Natural killer cell (primary cell): Measurements from ENCODE around the gene C2orf81. TPM values are rescaled to one million over a fixed set of nuclear protein-coding genes. Genes with fewer than 3 reads are reported as not detected.

Source experiments
- ATAC-seq, 3 donors: fragments of 150-1000 bp in 2 of 3; fragments of 200-7000 bp in 1 of 3; cut with Tn5 transposase; 1 replicate in 1 of 3; 2 replicates in 2 of 3; pipeline ENCODE4 v1.10.0; 2021; ENCODE audit warnings: mild to moderate bottlenecking in 2 of 3, moderate library complexity in 2 of 3
- DNase-seq, 2 donors: peaks; one replicate each; pipeline versions ENCODE4 v3.0.0 to v3.0.0-alpha.2; 2013 to 2021; ENCODE audit warnings: mixed read lengths in 1 of 2
- H3K27ac ChIP-seq: one replicate; pipeline ENCODE4 v1.5.1; 2013; ENCODE audit warnings: mild to moderate bottlenecking, low read length
- H3K27me3 ChIP-seq: one replicate; pipeline ENCODE4 v1.6.1; 2013; ENCODE audit warnings: low read length; ENCODE audit not compliant: control insufficient read depth, insufficient read depth
- H3K36me3 ChIP-seq: one replicate; pipeline ENCODE4 v1.6.1; 2013; ENCODE audit warnings: low read length; ENCODE audit not compliant: control insufficient read depth, insufficient read depth
- H3K4me1 ChIP-seq: one replicate; pipeline ENCODE4 v1.6.1; 2013; ENCODE audit warnings: low read length; ENCODE audit not compliant: control insufficient read depth, insufficient read depth
- H3K4me3 ChIP-seq: one replicate; pipeline ENCODE4 v1.5.1; 2013; ENCODE audit warnings: low read length
- H3K9me3 ChIP-seq: one replicate; pipeline ENCODE4 v1.6.1; 2013; ENCODE audit warnings: low read length; ENCODE audit not compliant: control insufficient read depth, insufficient read depth
- H3K27ac Mint-ChIP-seq, 2 donors: one replicate each; pipeline ENCODE4 v1.8.0; 2022; ENCODE audit warnings: mild to moderate bottlenecking in 2 of 2, mixed read lengths in 2 of 2, moderate library complexity in 1 of 2
- H3K27me3 Mint-ChIP-seq, 2 donors: one replicate each; pipeline ENCODE4 v1.8.0; 2022; ENCODE audit warnings: low read depth in 2 of 2, mixed read lengths in 2 of 2
- H3K36me3 Mint-ChIP-seq: one replicate; pipeline ENCODE4 v1.8.0; 2022; ENCODE audit warnings: mixed read lengths
- H3K4me1 Mint-ChIP-seq, 2 donors: one replicate each; pipeline ENCODE4 v1.8.0; 2022; ENCODE audit warnings: mixed read lengths in 2 of 2
- H3K4me3 Mint-ChIP-seq: one replicate; pipeline ENCODE4 v1.8.0; 2022; ENCODE audit warnings: mild to moderate bottlenecking, moderate library complexity, mixed read lengths
- H3K9me3 Mint-ChIP-seq, 2 donors: one replicate each; pipeline ENCODE4 v1.8.0; 2022; ENCODE audit warnings: mixed read lengths in 2 of 2
- whole genome bisulfite sequencing: methylation state at CpG from one replicate; pipeline ENCODE4 v1.1.7; 2013; ENCODE audit warnings: missing lambda C conversion rate; ENCODE audit not compliant: insufficient coverage; 5-methylcytosine and 5-hydroxymethylcytosine counted together
- intact Hi-C: fragments of 100-400 bp; cut with micrococcal nuclease; formaldehyde crosslinking; loops from one replicate; pipeline ENCODE4 v1.14.2; 2022
- total RNA-seq, 4 donors: library from RNA; stranded (reverse); fragments of 120-200 nt in 1 of 4; gene quantifications; one replicate each; pipeline versions ENCODE4 v1.2.3 to v1.2.4, GENCODE V29; 2013 to 2022
- TF ChIP-seq, protein P1 (sequence below): fragments of 200-600 bp; IDR thresholded peaks from one replicate; pipeline ENCODE4 v1.8.0; 2022; ENCODE audit warnings: antibody characterized with exemption

Gene C2orf81
- total RNA-seq, 3 donors from 2014 or later (not counting 1 experiment from before 2014, with no cell fraction given): 1.7 to 3.2 (median 1.7) TPM

DNA sequence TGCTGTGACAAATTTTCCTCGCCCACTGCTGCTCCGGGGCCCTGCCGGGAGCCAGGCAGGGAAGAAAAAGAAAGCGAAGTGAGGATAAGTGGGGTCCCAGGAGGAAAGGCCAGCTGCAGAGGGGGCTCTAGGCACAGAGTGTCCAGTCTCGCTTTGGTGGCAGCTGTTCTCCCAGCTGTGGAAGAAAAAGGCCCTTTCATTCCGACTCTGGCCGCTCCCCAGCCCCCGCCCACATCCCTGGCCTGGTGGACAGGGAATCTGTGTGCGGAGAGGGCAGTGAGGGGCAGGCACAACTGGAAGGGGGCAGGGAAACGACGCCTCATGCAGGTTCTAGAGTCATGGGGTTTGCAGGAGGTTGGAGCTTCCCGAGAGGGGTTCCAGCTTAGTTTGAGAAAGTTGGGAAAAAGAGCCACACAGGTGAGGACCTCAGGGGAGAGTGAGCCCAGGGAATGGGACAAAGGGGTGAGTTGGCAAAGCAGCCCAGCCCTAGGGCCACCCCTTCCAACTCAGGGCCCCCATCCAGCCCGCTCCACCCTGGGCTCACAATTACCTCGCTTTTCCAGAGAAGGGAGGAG is 18.5 kb upstream of the C2orf81 start:
- peaks cover 0 to 14% of the 10 kb centered on the region in 2 donors for H3K27me3 Mint-ChIP-seq
- H3K27ac ChIP-seq: no peak overlapping the region
- H3K9me3 ChIP-seq: no peaks in the 10 kb centered on the region
- peaks cover 19% of the 10 kb centered on the region for H3K27me3 ChIP-seq
- TF ChIP-seq, protein P1, sequence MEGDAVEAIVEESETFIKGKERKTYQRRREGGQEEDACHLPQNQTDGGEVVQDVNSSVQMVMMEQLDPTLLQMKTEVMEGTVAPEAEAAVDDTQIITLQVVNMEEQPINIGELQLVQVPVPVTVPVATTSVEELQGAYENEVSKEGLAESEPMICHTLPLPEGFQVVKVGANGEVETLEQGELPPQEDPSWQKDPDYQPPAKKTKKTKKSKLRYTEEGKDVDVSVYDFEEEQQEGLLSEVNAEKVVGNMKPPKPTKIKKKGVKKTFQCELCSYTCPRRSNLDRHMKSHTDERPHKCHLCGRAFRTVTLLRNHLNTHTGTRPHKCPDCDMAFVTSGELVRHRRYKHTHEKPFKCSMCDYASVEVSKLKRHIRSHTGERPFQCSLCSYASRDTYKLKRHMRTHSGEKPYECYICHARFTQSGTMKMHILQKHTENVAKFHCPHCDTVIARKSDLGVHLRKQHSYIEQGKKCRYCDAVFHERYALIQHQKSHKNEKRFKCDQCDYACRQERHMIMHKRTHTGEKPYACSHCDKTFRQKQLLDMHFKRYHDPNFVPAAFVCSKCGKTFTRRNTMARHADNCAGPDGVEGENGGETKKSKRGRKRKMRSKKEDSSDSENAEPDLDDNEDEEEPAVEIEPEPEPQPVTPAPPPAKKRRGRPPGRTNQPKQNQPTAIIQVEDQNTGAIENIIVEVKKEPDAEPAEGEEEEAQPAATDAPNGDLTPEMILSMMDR: no peak
- H3K27ac Mint-ChIP-seq: peak overlapping the region; percentile 27 to 28
- 51% methylated on average over 14 of the region's 14 CpGs for WGBS
- H3K36me3 Mint-ChIP-seq: no peaks in the 10 kb centered on the region
- ATAC-seq (no peak), DNase-seq (no peak)
- no peaks in the 10 kb centered on the region for H3K9me3 Mint-ChIP-seq
- peak overlapping the region; percentile 40 for H3K4me3 ChIP-seq
- H3K4me1 ChIP-seq: peaks cover 33% of the 10 kb centered on the region
- no peaks in the 10 kb centered on the region for H3K36me3 ChIP-seq
- peaks cover 27 to 38% of the 10 kb centered on the region in 2 donors for H3K4me1 Mint-ChIP-seq
- H3K4me3 Mint-ChIP-seq: peak overlapping the region; percentile 88
- intact Hi-C loops: no loop called here

DNA sequence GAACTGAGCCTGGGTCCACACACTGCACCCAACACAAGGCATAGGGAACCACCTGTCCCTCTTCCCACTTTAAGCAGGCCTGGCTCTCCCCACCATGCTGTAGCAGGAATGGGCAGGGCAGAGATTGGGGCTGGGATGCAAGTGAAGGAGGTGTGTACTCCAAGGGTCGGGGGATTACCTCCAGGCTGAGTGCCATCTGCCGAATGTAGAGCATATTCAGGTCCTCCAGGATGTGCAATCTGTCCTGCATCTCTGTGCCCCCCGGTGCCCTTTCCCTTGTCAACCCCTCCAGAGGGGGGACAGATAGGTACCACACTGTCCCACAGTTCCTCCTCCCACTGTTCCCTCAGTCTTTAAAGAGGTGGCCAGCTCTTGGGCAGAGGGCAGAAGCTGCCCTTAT is 18.0 kb upstream of the C2orf81 start:
- H3K9me3 Mint-ChIP-seq: no peaks in the 10 kb centered on the region
- 41% methylated on average over 3 of the region's 3 CpGs for WGBS
- DNase-seq: no peak
- no peaks in the 10 kb centered on the region for H3K36me3 ChIP-seq
- no peak for ATAC-seq
- H3K36me3 Mint-ChIP-seq: no peaks in the 10 kb centered on the region
- H3K27me3 ChIP-seq: peaks cover 19% of the 10 kb centered on the region
- no peak overlapping the region for H3K4me3 ChIP-seq
- H3K4me1 Mint-ChIP-seq: peaks cover 27 to 38% of the 10 kb centered on the region in 2 donors
- H3K27ac ChIP-seq: no peak overlapping the region
- peak overlapping the region; percentile 88 for H3K4me3 Mint-ChIP-seq
- H3K27ac Mint-ChIP-seq: peak overlapping the region; percentile 27 to 28
- H3K9me3 ChIP-seq: no peaks in the 10 kb centered on the region
- H3K4me1 ChIP-seq: peaks cover 33% of the 10 kb centered on the region
- TF ChIP-seq, protein P1: no peak
- intact Hi-C loops: no loop called here
- H3K27me3 Mint-ChIP-seq: peaks cover 0 to 11% of the 10 kb centered on the region in 2 donors

DNA sequence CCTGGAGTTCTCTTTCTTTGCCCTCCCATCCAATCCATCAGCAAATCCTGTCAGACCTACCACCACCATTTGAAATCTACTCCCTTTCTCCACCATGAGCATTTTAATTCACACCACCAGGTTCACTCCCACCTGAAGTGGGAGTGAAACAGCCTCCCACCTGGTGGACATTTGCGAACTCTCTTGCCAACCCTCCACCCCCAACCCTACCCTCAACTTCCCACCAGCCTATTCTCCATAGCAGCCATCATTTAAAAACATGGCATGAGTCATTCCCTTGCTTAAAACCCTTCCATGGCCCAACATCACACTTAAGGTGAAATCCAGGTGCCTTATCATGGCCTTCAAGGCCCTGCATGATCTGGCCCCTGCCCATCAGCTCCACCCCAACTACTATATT is 16.8 kb upstream of the C2orf81 start:
- H3K9me3 ChIP-seq: no peaks in the 10 kb centered on the region
- intact Hi-C loops: no loop called here
- H3K4me1 ChIP-seq: peaks cover 33% of the 10 kb centered on the region
- no peaks in the 10 kb centered on the region for H3K9me3 Mint-ChIP-seq
- H3K27me3 ChIP-seq: peaks cover 19% of the 10 kb centered on the region
- no peak overlapping the region for H3K27ac ChIP-seq
- peaks cover 0 to 11% of the 10 kb centered on the region in 2 donors for H3K27me3 Mint-ChIP-seq
- DNase-seq (no peak), ATAC-seq (no peak)
- H3K4me3 ChIP-seq: no peak overlapping the region
- no peak overlapping the region for H3K4me3 Mint-ChIP-seq
- H3K27ac Mint-ChIP-seq: peak overlapping the region; percentile 27 to 28
- H3K36me3 ChIP-seq: no peaks in the 10 kb centered on the region
- H3K4me1 Mint-ChIP-seq: peaks cover 27 to 38% of the 10 kb centered on the region in 2 donors
- H3K36me3 Mint-ChIP-seq: no peaks in the 10 kb centered on the region
- 73% methylated on average over 1 of the region's 1 CpG for WGBS
- TF ChIP-seq, protein P1: no peak
